Mesothelial cell of epicardium (in vitro differentiated cells): ENCODE data around the gene CSK. TPM values are rescaled to one million over a fixed set of nuclear protein-coding genes. Genes with fewer than 3 reads are reported as not detected.

Source experiments
- DNase-seq, 2 experiments: peaks; one replicate each; pipeline ENCODE4 v3.0.0; 2021; ENCODE audit warnings: low spot score in 2 of 2; ENCODE audit not compliant: unreplicated experiment in 2 of 2
- H3K27ac Mint-ChIP-seq: 2 replicates; pipeline ENCODE4 v1.8.0; 2021; ENCODE audit warnings: mixed read lengths
- H3K27me3 Mint-ChIP-seq: 2 replicates; pipeline ENCODE4 v1.8.0; 2021; ENCODE audit warnings: low read depth, mixed read lengths
- H3K36me3 Mint-ChIP-seq: 2 replicates; pipeline ENCODE4 v1.8.0; 2021; ENCODE audit warnings: mixed read lengths
- H3K4me1 Mint-ChIP-seq: 2 replicates; pipeline ENCODE4 v1.8.0; 2021; ENCODE audit warnings: mixed read lengths
- H3K4me3 Mint-ChIP-seq: 2 replicates; pipeline ENCODE4 v1.8.0; 2021; ENCODE audit warnings: mild to moderate bottlenecking, moderate library complexity, mixed read lengths
- H3K9me3 Mint-ChIP-seq: 2 replicates; pipeline ENCODE4 v1.8.0; 2021; ENCODE audit warnings: mixed read lengths
- total RNA-seq: library from RNA; stranded (reverse); gene quantifications from 3 replicates; pipeline ENCODE4 v1.2.1, GENCODE V29; 2021
- TF ChIP-seq, protein P1 (sequence below): fragments of 200-600 bp; sonication (generic); IDR thresholded peaks from one replicate; pipeline ENCODE4 v1.5.0; 2021; ENCODE audit warnings: antibody characterized with exemption; ENCODE audit not compliant: unreplicated experiment

Gene CSK
- total RNA-seq, 1 donor from 2014 or later, result 58.1 TPM

- Mint-ChIP-seq H3K9me3 (no peaks in the 10 kb centered on the region), H3K27me3 (no peaks in the 10 kb centered on the region), H3K27ac (no peak overlapping the region), H3K36me3 (peaks cover 5% of the 10 kb centered on the region), H3K4me3 (no peak overlapping the region), H3K4me1 (no peaks in the 10 kb centered on the region)
- TF ChIP-seq, protein P1, sequence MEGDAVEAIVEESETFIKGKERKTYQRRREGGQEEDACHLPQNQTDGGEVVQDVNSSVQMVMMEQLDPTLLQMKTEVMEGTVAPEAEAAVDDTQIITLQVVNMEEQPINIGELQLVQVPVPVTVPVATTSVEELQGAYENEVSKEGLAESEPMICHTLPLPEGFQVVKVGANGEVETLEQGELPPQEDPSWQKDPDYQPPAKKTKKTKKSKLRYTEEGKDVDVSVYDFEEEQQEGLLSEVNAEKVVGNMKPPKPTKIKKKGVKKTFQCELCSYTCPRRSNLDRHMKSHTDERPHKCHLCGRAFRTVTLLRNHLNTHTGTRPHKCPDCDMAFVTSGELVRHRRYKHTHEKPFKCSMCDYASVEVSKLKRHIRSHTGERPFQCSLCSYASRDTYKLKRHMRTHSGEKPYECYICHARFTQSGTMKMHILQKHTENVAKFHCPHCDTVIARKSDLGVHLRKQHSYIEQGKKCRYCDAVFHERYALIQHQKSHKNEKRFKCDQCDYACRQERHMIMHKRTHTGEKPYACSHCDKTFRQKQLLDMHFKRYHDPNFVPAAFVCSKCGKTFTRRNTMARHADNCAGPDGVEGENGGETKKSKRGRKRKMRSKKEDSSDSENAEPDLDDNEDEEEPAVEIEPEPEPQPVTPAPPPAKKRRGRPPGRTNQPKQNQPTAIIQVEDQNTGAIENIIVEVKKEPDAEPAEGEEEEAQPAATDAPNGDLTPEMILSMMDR, result no peak
- no peak for DNase-seq
Observed at GRCh38 chr15:74809242-74809641, 27.4 kb downstream of the CSK start.

DNA sequence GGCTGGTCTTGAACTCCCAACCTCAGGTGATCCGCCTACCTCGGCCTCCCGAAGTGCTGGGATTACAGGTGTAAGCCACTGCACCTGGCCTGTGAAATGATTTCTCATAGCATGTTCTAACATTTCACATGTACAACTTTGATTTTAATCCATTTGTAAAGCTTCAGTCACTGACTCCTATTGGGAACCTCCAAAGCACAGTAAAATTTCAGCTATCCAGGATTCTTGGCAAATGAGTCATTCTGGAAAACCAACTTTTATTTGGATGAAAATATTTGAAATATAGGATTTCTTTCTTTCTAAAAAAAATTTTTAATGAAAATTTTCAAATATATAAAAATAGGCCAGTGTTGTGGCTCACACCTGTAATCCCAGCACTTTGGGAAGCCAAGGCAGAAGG is 28.1 kb downstream of the CSK start:
- TF ChIP-seq, protein P1, result no peak
- Mint-ChIP-seq H3K36me3 (peaks cover under 1% of the 10 kb centered on the region), H3K4me3 (no peak overlapping the region), H3K4me1 (no peaks in the 10 kb centered on the region), H3K27me3 (no peaks in the 10 kb centered on the region), H3K27ac (no peak overlapping the region), H3K9me3 (no peaks in the 10 kb centered on the region)
- no peak for DNase-seq

DNA sequence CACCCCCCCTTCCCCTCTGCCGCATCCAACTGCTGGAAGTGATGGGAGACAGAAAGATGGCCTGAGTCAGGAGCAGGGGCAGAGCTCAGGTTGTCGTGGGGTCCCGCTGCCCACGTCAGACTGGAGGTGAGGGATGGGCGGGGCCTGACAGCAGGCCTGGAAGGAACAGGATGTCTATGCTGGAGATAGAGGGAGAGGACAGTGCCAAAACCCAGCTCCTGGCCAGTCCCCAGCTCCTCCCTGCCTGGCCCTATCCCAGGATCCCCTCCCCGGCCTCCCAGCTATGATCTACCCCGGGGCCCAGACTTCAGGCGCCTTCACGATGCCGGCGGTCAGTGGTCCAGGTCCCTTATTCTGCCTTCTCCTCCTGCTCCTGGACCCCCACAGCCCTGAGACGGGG is 30.7 kb downstream of the CSK start, which contains the start of gene LMAN1L:
Gene LMAN1L (plus strand): TSS at position 303 of the 400 bp plus-strand sequence. CDS start 20 bp downstream, at position 323.
- Mint-ChIP-seq H3K27ac (no peak within 1 kb of the TSS), H3K4me1 (peaks cover 7% of the 10 kb centered on the region), H3K4me3 (no peak within 1 kb of the TSS), H3K27me3 (peaks cover 3% of the 10 kb centered on the region), H3K9me3 (no peaks in the 10 kb centered on the region), H3K36me3 (no peaks in the 10 kb centered on the region)
- DNase-seq, result no peak
- TF ChIP-seq, protein P1, result no peak

- no peak overlapping the region for H3K4me3 Mint-ChIP-seq
- H3K4me1 Mint-ChIP-seq, result peaks cover 7% of the 10 kb centered on the region
- no peaks in the 10 kb centered on the region for H3K36me3 Mint-ChIP-seq
- no peak for DNase-seq
- no peaks in the 10 kb centered on the region for H3K9me3 Mint-ChIP-seq
- TF ChIP-seq, protein P1, result no peak
- H3K27me3 Mint-ChIP-seq, result peaks cover 15% of the 10 kb centered on the region
- H3K27ac Mint-ChIP-seq, result no peak overlapping the region
Observed at GRCh38 chr15:74815121-74815934, 33.4 kb downstream of the CSK start.

DNA sequence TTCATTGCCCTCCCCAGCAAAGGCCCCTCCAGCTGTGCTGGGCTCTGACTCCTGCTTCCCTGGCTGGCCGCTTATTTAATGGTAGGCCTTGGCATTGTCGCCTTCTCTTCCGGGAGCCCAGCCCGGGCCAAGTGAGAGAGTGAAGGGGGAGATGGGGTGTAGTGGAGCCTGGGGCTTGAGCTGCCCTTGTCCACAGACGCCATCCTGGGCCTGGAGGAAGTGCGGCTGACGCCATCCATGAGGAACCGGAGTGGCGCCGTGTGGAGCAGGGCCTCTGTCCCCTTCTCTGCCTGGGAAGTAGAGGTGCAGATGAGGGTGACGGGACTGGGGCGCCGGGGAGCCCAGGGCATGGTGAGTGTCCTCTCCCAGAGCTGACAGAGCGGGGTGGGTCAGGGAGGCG is 34.1 kb downstream of the CSK start:
- no peaks in the 10 kb centered on the region for H3K36me3 Mint-ChIP-seq
- H3K27me3 Mint-ChIP-seq, result peaks cover 15% of the 10 kb centered on the region
- no peak overlapping the region for H3K4me3 Mint-ChIP-seq
- no peak for DNase-seq
- H3K27ac Mint-ChIP-seq, result no peak overlapping the region
- H3K9me3 Mint-ChIP-seq, result no peaks in the 10 kb centered on the region
- peaks cover 7% of the 10 kb centered on the region for H3K4me1 Mint-ChIP-seq
- TF ChIP-seq, protein P1, result no peak
